ENCODE measurements around the gene TMTC4. TPM values are rescaled to one million over a fixed set of nuclear protein-coding genes. Genes with fewer than 3 reads are reported as not detected.

The TMTC4 gene
- total RNA-seq, 1 experiment from 2014 or later: 14.6 TPM

- in situ Hi-C loops (cut with HindIII; ENCODE audit: low pct_unique_long_range_greater_than_20kb, low sequenced_read_pairs) (no loop called here), intact Hi-C loops (cut with micrococcal nuclease; ENCODE audit: unreplicated experiment) (no loop called here)
- POLR2A ChIA-PET: no interaction called here
- TF ChIP-seq REST (IDR thresholded peaks at IDR 0.05; ENCODE audit: insufficient read depth in 1 of 2, low read depth in 2 of 2, low read length in 1 of 2) (no peak), CTCF (IDR thresholded peaks at IDR 0.05) (no peak), TCF7L2 (IDR thresholded peaks at IDR 0.05; ENCODE audit: low read depth, low read length) (no peak), POLR2AphosphoS5 (IDR thresholded peaks at IDR 0.05; ENCODE audit: low read depth, low read length) (no peak), SIN3A (IDR thresholded peaks at IDR 0.05; ENCODE audit: borderline replicate concordance, insufficient read depth, low read depth, low read length) (no peak)
- no TSS peak for BruUV-seq (replicated peaks)
- Histone ChIP-seq H3K4me3 (ENCODE audit: low read depth in 2 of 2, low read length in 2 of 2) (no peak overlapping the region), H3K27me3 (ENCODE audit: control insufficient read depth, insufficient read depth, low read length) (no peaks in the 10 kb centered on the region), H3K36me3 (ENCODE audit: control insufficient read depth, insufficient read depth, low read length) (no peaks in the 10 kb centered on the region; the same call in 1 of the 2 replicates), H3K9me3 (ENCODE audit: control insufficient read depth, insufficient read depth, low read depth, low read length) (no peaks in the 10 kb centered on the region), H3K4me1 (ENCODE audit: control insufficient read depth, insufficient read depth, low read length) (no peaks in the 10 kb centered on the region), H3K27ac (ENCODE audit: low read length) (no peak overlapping the region)
- CTCF ChIA-PET: no interaction called here
- DNase-seq (ENCODE audit: low read depth, low spot score): no peak
- no peak for ATAC-seq
These were observed 47.5 kb downstream of the TMTC4 start for GRCh38 chr13:100627120-100627519.

GRCh38 chr13:100625447-100625846 lies 49.1 kb downstream of the TMTC4 start:
- no peak for DNase-seq (ENCODE audit: low read depth, low spot score)
- CTCF ChIA-PET: no interaction called here
- no peaks in the 10 kb centered on the region for H3K36me3 ChIP-seq (ENCODE audit: control insufficient read depth, insufficient read depth, low read length)
- POLR2A ChIA-PET: no interaction called here
- H3K4me1 ChIP-seq (ENCODE audit: control insufficient read depth, insufficient read depth, low read length): no peaks in the 10 kb centered on the region
- in situ Hi-C loops (cut with HindIII; ENCODE audit: low pct_unique_long_range_greater_than_20kb, low sequenced_read_pairs) (no loop called here), intact Hi-C loops (cut with micrococcal nuclease; ENCODE audit: unreplicated experiment) (no loop called here)
- H3K9me3 ChIP-seq (ENCODE audit: control insufficient read depth, insufficient read depth, low read depth, low read length): no peaks in the 10 kb centered on the region
- H3K27me3 ChIP-seq (ENCODE audit: control insufficient read depth, insufficient read depth, low read length): no peaks in the 10 kb centered on the region
- H3K4me3 ChIP-seq (ENCODE audit: low read depth in 2 of 2, low read length in 2 of 2): no peak overlapping the region
- ATAC-seq: no peak
- no TSS peak for BruUV-seq (replicated peaks)
- H3K27ac ChIP-seq (ENCODE audit: low read length): no peak overlapping the region
- TF ChIP-seq SIN3A (IDR thresholded peaks at IDR 0.05; ENCODE audit: borderline replicate concordance, insufficient read depth, low read depth, low read length): no peak
- TF ChIP-seq POLR2AphosphoS5 (IDR thresholded peaks at IDR 0.05; ENCODE audit: low read depth, low read length): no peak
- no peak for TF ChIP-seq TCF7L2 (IDR thresholded peaks at IDR 0.05; ENCODE audit: low read depth, low read length)
- no peak for TF ChIP-seq CTCF (IDR thresholded peaks at IDR 0.05)
- no peak for TF ChIP-seq REST (IDR thresholded peaks at IDR 0.05; ENCODE audit: insufficient read depth in 1 of 2, low read depth in 2 of 2, low read length in 1 of 2)
